COLO829 (cell line): ENCODE results near the gene AURKB.
A peak's percentile ranks its signal among the peaks of the same experiment; 100 is the strongest.

Experiments used
- DNase-seq: peaks from one replicate; pipeline ENCODE4 v3.0.0; 2012; ENCODE audit warnings: low spot score

Gene AURKB

GRCh38 chr17:8161289-8162232, 48.8 kb downstream of the AURKB start:
- no peak for DNase-seq

- DNase-seq = no peak
Measured at GRCh38 chr17:8160741-8161221, 49.6 kb downstream of the AURKB start.

- no peak for DNase-seq
Measured at GRCh38 chr17:8160224-8160577, 50.2 kb downstream of the AURKB start.

GRCh38 chr17:8159459-8160223, 50.7 kb downstream of the AURKB start:
- DNase-seq = no peak

GRCh38 chr17:8159032-8159400, 51.4 kb downstream of the AURKB start:
- no peak for DNase-seq

- DNase-seq = peak; percentile 84
Measured at GRCh38 chr17:8158267-8159031, 51.9 kb downstream of the AURKB start.

- peak; percentile 100 for DNase-seq
Measured at GRCh38 chr17:8156246-8156992, 54.0 kb downstream of the AURKB start.

- DNase-seq = no peak
Measured at GRCh38 chr17:8155996-8156245, 54.5 kb downstream of the AURKB start.

GRCh38 chr17:8155231-8155995, 55.0 kb downstream of the AURKB start:
- DNase-seq = no peak
